ENCODE data around the gene CACNA2D1. TPM values are rescaled to one million over a fixed set of nuclear protein-coding genes. Genes with fewer than 3 reads are reported as not detected.

CACNA2D1 gene
- polyA plus RNA-seq, 1 experiment: 6.0 TPM

DNA sequence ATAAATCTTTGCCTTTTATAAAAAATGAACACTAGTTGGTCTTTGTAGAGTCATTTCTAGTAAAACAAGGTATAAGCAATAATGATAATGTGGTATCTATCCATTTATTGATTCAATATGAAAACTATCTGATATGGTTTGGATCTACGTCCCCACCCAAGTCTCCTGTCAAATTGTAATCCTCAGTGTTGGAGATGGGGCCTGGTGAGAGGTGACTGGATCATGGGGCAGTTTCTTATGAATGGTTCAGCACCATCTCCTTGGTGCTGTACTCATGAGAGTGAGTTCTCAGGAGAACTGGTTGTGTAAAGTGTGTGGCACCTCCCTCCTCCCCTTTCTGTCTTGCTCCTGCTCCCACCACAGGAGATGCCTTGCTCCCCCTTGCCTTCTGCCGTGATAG is 288.8 kb downstream of the CACNA2D1 start:
- ChIA-PET CTCF (interaction anchor here (0.6 kb wide), 1 partner anchor 9 kb away, joined by 3 read pairs; no protein-coding TSS in a partner anchor), POLR2A (no interaction called here)
- Histone ChIP-seq H3K27me3 (ENCODE audit: control insufficient read depth, insufficient read depth, low read length) (no peaks in the 10 kb centered on the region), H3K4me3 (ENCODE audit: low read depth, low read length) (no peak overlapping the region), H3K36me3 (ENCODE audit: control insufficient read depth, insufficient read depth, low read length) (no peaks in the 10 kb centered on the region)
- no peak for DNase-seq (ENCODE audit: low read depth)
- TF ChIP-seq, protein P1, sequence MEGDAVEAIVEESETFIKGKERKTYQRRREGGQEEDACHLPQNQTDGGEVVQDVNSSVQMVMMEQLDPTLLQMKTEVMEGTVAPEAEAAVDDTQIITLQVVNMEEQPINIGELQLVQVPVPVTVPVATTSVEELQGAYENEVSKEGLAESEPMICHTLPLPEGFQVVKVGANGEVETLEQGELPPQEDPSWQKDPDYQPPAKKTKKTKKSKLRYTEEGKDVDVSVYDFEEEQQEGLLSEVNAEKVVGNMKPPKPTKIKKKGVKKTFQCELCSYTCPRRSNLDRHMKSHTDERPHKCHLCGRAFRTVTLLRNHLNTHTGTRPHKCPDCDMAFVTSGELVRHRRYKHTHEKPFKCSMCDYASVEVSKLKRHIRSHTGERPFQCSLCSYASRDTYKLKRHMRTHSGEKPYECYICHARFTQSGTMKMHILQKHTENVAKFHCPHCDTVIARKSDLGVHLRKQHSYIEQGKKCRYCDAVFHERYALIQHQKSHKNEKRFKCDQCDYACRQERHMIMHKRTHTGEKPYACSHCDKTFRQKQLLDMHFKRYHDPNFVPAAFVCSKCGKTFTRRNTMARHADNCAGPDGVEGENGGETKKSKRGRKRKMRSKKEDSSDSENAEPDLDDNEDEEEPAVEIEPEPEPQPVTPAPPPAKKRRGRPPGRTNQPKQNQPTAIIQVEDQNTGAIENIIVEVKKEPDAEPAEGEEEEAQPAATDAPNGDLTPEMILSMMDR (IDR thresholded peaks at IDR 0.05; ENCODE audit: insufficient read depth, low read depth, low read length): no peak

DNA sequence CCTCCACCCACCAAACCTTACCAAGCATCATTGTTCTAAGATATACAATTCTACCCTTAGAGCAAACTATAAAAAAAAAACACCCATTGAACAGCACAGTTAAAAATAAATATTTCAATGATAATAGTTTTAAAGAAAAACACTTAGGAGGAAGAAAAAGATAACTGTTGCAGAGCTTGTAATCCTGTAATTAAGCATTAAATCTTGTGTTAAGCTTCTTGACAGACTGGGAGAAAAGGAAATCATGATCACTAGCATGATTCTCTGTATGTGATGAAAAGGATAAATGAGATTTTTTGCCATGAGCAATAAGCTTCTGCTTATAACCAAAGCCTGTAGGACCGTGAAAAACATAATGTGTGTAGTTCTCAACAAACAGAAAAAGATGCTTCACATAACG is 289.8 kb downstream of the CACNA2D1 start:
- no peak overlapping the region for H3K4me3 ChIP-seq (ENCODE audit: low read depth, low read length)
- ChIA-PET POLR2A (no interaction called here), CTCF (interaction anchor here (0.6 kb wide), 1 partner anchor 560 kb away, joined by 3 read pairs; no protein-coding TSS in a partner anchor)
- H3K27me3 ChIP-seq (ENCODE audit: control insufficient read depth, insufficient read depth, low read length): no peaks in the 10 kb centered on the region
- DNase-seq (ENCODE audit: low read depth): no peak
- H3K36me3 ChIP-seq (ENCODE audit: control insufficient read depth, insufficient read depth, low read length): no peaks in the 10 kb centered on the region
- TF ChIP-seq, protein P1 (IDR thresholded peaks at IDR 0.05; ENCODE audit: insufficient read depth, low read depth, low read length): no peak

DNA sequence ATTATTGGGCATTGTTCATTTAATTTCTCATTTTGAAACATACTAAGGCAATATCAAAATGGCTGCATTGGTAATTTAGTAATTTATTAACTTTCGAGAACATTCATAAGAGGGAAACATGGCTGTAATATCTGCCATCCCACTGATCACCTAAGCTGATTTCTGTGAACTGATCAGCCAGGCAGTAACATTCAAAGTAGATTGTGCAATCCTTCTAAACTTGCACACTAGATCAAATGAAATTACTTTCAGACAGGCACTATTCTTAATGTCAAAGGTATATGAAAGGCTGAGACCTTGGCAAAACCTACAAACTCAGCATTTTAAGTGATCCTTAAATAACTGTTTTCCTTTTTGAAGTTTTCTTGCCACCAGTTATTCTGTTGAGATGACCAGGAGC is 290.7 kb downstream of the CACNA2D1 start:
- H3K27me3 ChIP-seq (ENCODE audit: control insufficient read depth, insufficient read depth, low read length): no peaks in the 10 kb centered on the region
- POLR2A ChIA-PET: no interaction called here
- no peak overlapping the region for H3K4me3 ChIP-seq (ENCODE audit: low read depth, low read length)
- H3K36me3 ChIP-seq (ENCODE audit: control insufficient read depth, insufficient read depth, low read length): no peaks in the 10 kb centered on the region
- CTCF ChIA-PET: no interaction called here
- no peak for DNase-seq (ENCODE audit: low read depth)
- TF ChIP-seq, protein P1 (IDR thresholded peaks at IDR 0.05; ENCODE audit: insufficient read depth, low read depth, low read length): no peak

DNA sequence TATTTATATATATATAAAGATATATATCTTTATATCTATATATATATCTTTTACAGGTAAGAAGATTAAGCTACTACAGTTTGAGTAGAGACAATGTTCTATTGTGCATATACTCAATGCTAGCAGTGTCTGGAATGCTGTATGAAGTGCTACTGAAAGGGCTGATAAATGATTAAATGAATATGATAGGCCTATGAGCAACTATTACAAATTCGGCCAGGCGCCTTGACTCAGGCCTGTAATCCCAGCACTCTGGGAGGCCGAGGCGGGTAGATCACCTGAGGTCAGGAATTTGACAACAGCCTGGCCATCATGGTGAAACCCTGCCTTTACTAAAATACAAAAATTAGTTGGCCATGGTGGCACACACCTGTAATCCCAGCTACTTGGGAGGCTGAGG is 297.1 kb downstream of the CACNA2D1 start:
- TF ChIP-seq, protein P1 (IDR thresholded peaks at IDR 0.05; ENCODE audit: insufficient read depth, low read depth, low read length): no peak
- ChIA-PET POLR2A (no interaction called here), CTCF (no interaction called here)

DNA sequence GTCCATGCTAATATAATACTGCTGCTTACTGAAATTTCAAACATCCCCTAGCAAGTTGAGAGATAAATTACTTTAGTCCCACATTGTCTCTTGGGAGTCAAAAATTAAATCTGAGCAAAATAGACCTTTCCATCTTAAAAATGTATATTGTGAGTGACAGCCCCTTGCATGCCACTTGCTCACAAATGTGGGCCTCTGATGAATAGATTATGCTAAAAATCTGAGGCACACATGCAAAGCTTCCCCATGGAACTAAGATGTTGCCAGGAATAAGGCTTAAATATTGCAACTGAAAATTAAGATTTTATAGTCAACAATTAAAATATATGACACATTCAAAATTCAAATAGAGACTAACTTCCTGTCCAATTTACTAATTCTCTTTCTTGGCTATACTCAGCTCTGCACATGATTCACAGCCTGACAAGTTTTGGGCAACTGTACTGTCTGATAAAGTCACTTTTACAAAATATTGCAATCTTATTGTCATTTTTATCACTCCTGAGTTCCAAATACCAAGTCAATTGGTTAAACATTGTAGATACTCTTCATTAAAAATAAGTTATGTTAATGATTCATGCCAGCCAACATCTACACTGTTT is 301.2 kb downstream of the CACNA2D1 start:
- no peaks in the 10 kb centered on the region for H3K36me3 ChIP-seq (ENCODE audit: control insufficient read depth, insufficient read depth, low read length)
- ChIA-PET CTCF (no interaction called here), POLR2A (no interaction called here)
- TF ChIP-seq, protein P1 (IDR thresholded peaks at IDR 0.05; ENCODE audit: insufficient read depth, low read depth, low read length): no peak
- H3K4me3 ChIP-seq (ENCODE audit: low read depth, low read length): no peak overlapping the region
- H3K27me3 ChIP-seq (ENCODE audit: control insufficient read depth, insufficient read depth, low read length): no peaks in the 10 kb centered on the region
- DNase-seq (ENCODE audit: low read depth): no peak

More for the DNA sequence above, 297.1 kb downstream of the CACNA2D1 start:
- Histone ChIP-seq H3K36me3 (ENCODE audit: control insufficient read depth, insufficient read depth, low read length) (no peaks in the 10 kb centered on the region), H3K4me3 (ENCODE audit: low read depth, low read length) (no peak overlapping the region), H3K27me3 (ENCODE audit: control insufficient read depth, insufficient read depth, low read length) (no peaks in the 10 kb centered on the region)
- DNase-seq (ENCODE audit: low read depth): no peak
